SK-N-MC (cell line): ENCODE data around the gene RASGRP1.

ENCODE experiments used
- EZH2 ChIP-seq: fragments of 200-600 bp; sonication (generic); IDR thresholded peaks from one replicate; pipeline ENCODE4 v1.6.1; 2017; ENCODE audit warnings: antibody characterized with exemption
- FOXP2 ChIP-seq: optimal IDR thresholded peaks from 2 replicates; pipeline ENCODE3; 2011; ENCODE audit warnings: mild to moderate bottlenecking, moderate library complexity; ENCODE audit not compliant: insufficient read depth; ENCODE audit errors: extremely low read length, control extremely low read depth
- POLR2AphosphoS5 ChIP-seq: IDR thresholded peaks from 2 replicates; pipeline ENCODE4 v1.6.1; 2012; ENCODE audit warnings: mild to moderate bottlenecking, low read depth, low read length, borderline replicate concordance

GRCh38 chr15:38514601-38515000 is 50.0 kb downstream of the RASGRP1 start:
- TF ChIP-seq EZH2 (no peak), POLR2AphosphoS5 (no peak), FOXP2 (no peak)
